WTC11 (cell line): ENCODE measurements around the gene KDM2B. TPM values are rescaled to one million over a fixed set of nuclear protein-coding genes. Genes with fewer than 3 reads are reported as not detected.

Experiments
- ATAC-seq: fragments of 200-7000 bp; cut with Tn5 transposase; 2 replicates; pipeline ENCODE4 v1.10.0; 2021; ENCODE audit warnings: mild to moderate bottlenecking, moderate library complexity
- CTCF ChIA-PET: fragments of 300-600 bp; sonication (Branson Sonifier 250); formaldehyde crosslinking; loops from one replicate; lab custom pipeline; 2021; ENCODE audit warnings: antibody characterized with exemption; lab: Charles Lee
- POLR2A ChIA-PET: fragments of 350-600 bp; sonication (Branson Sonifier 250); formaldehyde crosslinking; loops from one replicate; lab custom pipeline; 2021; ENCODE audit warnings: antibody characterized with exemption; lab: Charles Lee
- DNase-seq: peaks from one replicate; pipeline ENCODE4 v3.0.0; 2021; ENCODE audit warnings: low spot score
- H3K27ac Mint-ChIP-seq: 2 replicates; pipeline ENCODE4 v1.8.0; 2021; ENCODE audit warnings: mixed read lengths
- H3K27me3 Mint-ChIP-seq: 2 replicates; pipeline ENCODE4 v1.8.0; 2021; ENCODE audit warnings: low read depth, mild to moderate bottlenecking, moderate library complexity, mixed read lengths
- H3K36me3 Mint-ChIP-seq: 2 replicates; pipeline ENCODE4 v1.8.0; 2021; ENCODE audit warnings: mixed read lengths
- H3K4me1 Mint-ChIP-seq: 2 replicates; pipeline ENCODE4 v1.8.0; 2022; ENCODE audit warnings: mixed read lengths
- H3K4me3 Mint-ChIP-seq: 2 replicates; pipeline ENCODE4 v1.8.0; 2021; ENCODE audit warnings: mild to moderate bottlenecking, moderate library complexity, mixed read lengths
- H3K9me3 Mint-ChIP-seq: 2 replicates; pipeline ENCODE4 v1.8.0; 2021; ENCODE audit warnings: mixed read lengths
- CTCF ChIP-seq: fragments of 200-600 bp; IDR thresholded peaks from 2 replicates; pipeline ENCODE4 v1.8.0; 2022; ENCODE audit warnings: antibody characterized with exemption
- E2F5 ChIP-seq: sonication (generic); formaldehyde crosslinking; IDR thresholded peaks from 2 replicates; pipeline ENCODE4 v1.8.1; 2022; ENCODE audit warnings: mild to moderate bottlenecking, moderate library complexity, missing genetic modification reagents
- FOXK1 ChIP-seq: sonication (generic); formaldehyde crosslinking; IDR thresholded peaks from 2 replicates; pipeline ENCODE4 v1.8.0; 2022; ENCODE audit warnings: mild to moderate bottlenecking, moderate library complexity, missing genetic modification reagents
- GABPB1 ChIP-seq: sonication (generic); formaldehyde crosslinking; IDR thresholded peaks from 2 replicates; pipeline ENCODE4 v1.8.1; 2023; ENCODE audit warnings: mild to moderate bottlenecking, missing genetic modification reagents
- JAZF1 ChIP-seq: fragments of 250-450 bp; sonication (Bioruptor Pico); IDR thresholded peaks from 2 replicates; pipeline ENCODE4 v1.9.0; 2021; ENCODE audit warnings: moderate library complexity, mild to moderate bottlenecking, inconsistent platforms
- MAX ChIP-seq: sonication (generic); formaldehyde crosslinking; IDR thresholded peaks from 2 replicates; pipeline ENCODE4 v1.8.0; 2022; ENCODE audit warnings: mild to moderate bottlenecking, missing genetic modification reagents
- MLX ChIP-seq: sonication (generic); formaldehyde crosslinking; IDR thresholded peaks from 2 replicates; pipeline ENCODE4 v1.8.1; 2023; ENCODE audit warnings: mild to moderate bottlenecking, missing genetic modification reagents, moderate library complexity
- NFATC4 ChIP-seq: fragments of 250-450 bp; sonication (Bioruptor Pico); IDR thresholded peaks from 2 replicates; pipeline ENCODE4 v1.9.0; 2021; ENCODE audit warnings: mild to moderate bottlenecking
- SP1 ChIP-seq: sonication (generic); formaldehyde crosslinking; conservative IDR thresholded peaks from 2 replicates; pipeline ENCODE4 v1.8.1; 2022; ENCODE audit warnings: missing genetic modification reagents
- ZNF396 ChIP-seq: fragments of 250-450 bp; sonication (Bioruptor Pico); IDR thresholded peaks from 2 replicates; pipeline ENCODE4 v1.8.0; 2021; ENCODE audit warnings: mild to moderate bottlenecking, moderate library complexity, borderline replicate concordance
- ZNF425 ChIP-seq: fragments of 250-450 bp; sonication (Bioruptor Pico); conservative IDR thresholded peaks from 2 replicates; pipeline ENCODE4 v1.9.0; 2021; ENCODE audit warnings: mild to moderate bottlenecking
- total RNA-seq: library from RNA; stranded (reverse); gene quantifications from 3 replicates; pipeline ENCODE4 v1.2.3, GENCODE V29; 2021

Gene KDM2B
- total RNA-seq, 1 experiment from 2014 or later = 147 TPM

- TF ChIP-seq E2F5 (CRISPR knock-in tag) = no peak
- no peak for TF ChIP-seq MLX (CRISPR knock-in tag)
- no peak for TF ChIP-seq SP1 (CRISPR knock-in tag)
- no peak for TF ChIP-seq FOXK1 (CRISPR knock-in tag)
- TF ChIP-seq ZNF425 (CRISPR knock-in tag) = no peak
Measured at GRCh38 chr12:121518656-121519055, 62.2 kb downstream of the KDM2B start (continued).

- H3K4me1 Mint-ChIP-seq = peaks cover 19% of the 10 kb centered on the region
- DNase-seq (no peak), ATAC-seq (no peak)
- no peak overlapping the region for H3K4me3 Mint-ChIP-seq
- CTCF ChIA-PET = no interaction called here
- H3K36me3 Mint-ChIP-seq = peaks cover 56% of the 10 kb centered on the region
- no peaks in the 10 kb centered on the region for H3K27me3 Mint-ChIP-seq
- H3K27ac Mint-ChIP-seq = peak overlapping the region; percentile 88
- TF ChIP-seq JAZF1 (CRISPR knock-in tag) (no peak), GABPB1 (CRISPR knock-in tag) (peak; percentile 65; the same call in 1 of the 2 replicates)
- TF ChIP-seq, all 79 proteins: peak for 1
- peaks cover 7% of the 10 kb centered on the region for H3K9me3 Mint-ChIP-seq
- POLR2A ChIA-PET = interaction anchor here (0.7 kb wide), 1 partner anchor 1231 kb away, joined by 3 read pairs; no protein-coding TSS in a partner anchor
Measured at GRCh38 chr12:121516437-121517011, 64.3 kb downstream of the KDM2B start.

GRCh38 chr12:121515615-121516014, 65.2 kb downstream of the KDM2B start:
- Mint-ChIP-seq H3K9me3 (peaks cover 7% of the 10 kb centered on the region), H3K4me3 (no peak overlapping the region), H3K4me1 (peaks cover 17% of the 10 kb centered on the region), H3K27me3 (no peaks in the 10 kb centered on the region), H3K36me3 (peaks cover 53% of the 10 kb centered on the region), H3K27ac (peak overlapping the region; percentile 78)
- DNase-seq (no peak), ATAC-seq (no peak)
- POLR2A ChIA-PET = interaction anchor here (0.7 kb wide), 1 partner anchor 1230 kb away, joined by 3 read pairs; no protein-coding TSS in a partner anchor
- no peak for TF ChIP-seq SP1 (CRISPR knock-in tag)
- no peak for TF ChIP-seq E2F5 (CRISPR knock-in tag)
- TF ChIP-seq ZNF396 (CRISPR knock-in tag) = no peak
- TF ChIP-seq MAX (CRISPR knock-in tag) = no peak
- CTCF ChIA-PET = no interaction called here

GRCh38 chr12:121514184-121514742, 66.6 kb downstream of the KDM2B start:
- Mint-ChIP-seq H3K4me1 (peaks cover 17% of the 10 kb centered on the region), H3K27me3 (no peaks in the 10 kb centered on the region), H3K9me3 (peaks cover 7% of the 10 kb centered on the region), H3K36me3 (peaks cover 54% of the 10 kb centered on the region), H3K4me3 (no peak overlapping the region), H3K27ac (peak overlapping the region; percentile 75)
- ATAC-seq = no peak
- ChIA-PET CTCF (interaction anchor here (0.8 to 1.0 kb wide), 2 partner anchors 14 to 172 kb away, joined by 3 to 11 read pairs; no protein-coding TSS in a partner anchor), POLR2A (no interaction called here)
- DNase-seq = no peak
- TF ChIP-seq CTCF (no peak), NFATC4 (CRISPR knock-in tag) (0 out of 2 replicates have a peak, but pooled peaks have one; percentile 42)
